ENCODE measurements around the gene MYLK2. TPM values are rescaled to one million over a fixed set of nuclear protein-coding genes. Genes with fewer than 3 reads are reported as not detected.

Gene MYLK2
- total and polyA plus RNA-seq, 4 experiments from 2014 or later, result not detected

DNA sequence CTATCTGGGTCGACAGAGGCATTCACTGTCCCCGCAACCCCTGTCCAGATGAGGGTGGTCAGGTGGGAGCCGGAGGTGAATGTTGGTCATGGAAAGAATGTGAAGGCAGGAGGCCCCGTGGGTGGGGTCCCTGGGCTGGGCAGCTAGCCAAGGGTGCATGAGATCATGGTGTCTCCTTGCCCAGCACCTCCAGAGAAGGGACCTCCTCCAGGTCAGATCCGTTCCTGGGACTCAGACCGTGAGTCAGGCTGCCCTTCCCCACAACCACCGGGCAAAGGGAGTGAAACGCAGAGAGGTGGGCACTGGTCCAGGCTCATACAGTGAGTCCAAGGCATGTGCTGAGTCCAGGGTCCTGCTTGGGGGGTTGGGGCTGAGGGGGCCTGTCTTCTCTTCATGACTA lies 22.8 kb downstream of the MYLK2 start:
- DNase-seq, result no peak
- CTCF ChIA-PET (ENCODE audit: partially characterized antibody), result interaction anchor here (0.9 to 1.6 kb wide), 4 partner anchors 9 to 19 kb away, joined by 3 to 7 read pairs (median 4); no protein-coding TSS in a partner anchor
- Mint-ChIP-seq H3K27ac (no peak overlapping the region), H3K4me3 (no peak overlapping the region), H3K36me3 (no peaks in the 10 kb centered on the region), H3K27me3 (peaks cover 1 to 3% of the 10 kb centered on the region in 2 donors), H3K9me3 (no peaks in the 10 kb centered on the region), H3K4me1 (no peaks in the 10 kb centered on the region)
- H3K36me3 ChIP-seq (ENCODE audit: insufficient read depth, low read length), result no peaks in the 10 kb centered on the region
- no peaks in the 10 kb centered on the region for H3K9me3 ChIP-seq (ENCODE audit: control insufficient read depth in 1 of 2, low read length in 2 of 2)
- no peak overlapping the region for H3K4me3 ChIP-seq (ENCODE audit: low read length in 2 of 2)
- intact Hi-C loops (cut with micrococcal nuclease), result no loop called here
- no peaks in the 10 kb centered on the region for H3K4me1 ChIP-seq (ENCODE audit: insufficient read depth, low read length)
- no peak overlapping the region for H3K27ac ChIP-seq (ENCODE audit: low read depth, low read length)
- no peaks in the 10 kb centered on the region for H3K27me3 ChIP-seq (ENCODE audit: insufficient read depth, low read length)
- POLR2A ChIA-PET (ENCODE audit: partially characterized antibody), result no interaction called here

DNA sequence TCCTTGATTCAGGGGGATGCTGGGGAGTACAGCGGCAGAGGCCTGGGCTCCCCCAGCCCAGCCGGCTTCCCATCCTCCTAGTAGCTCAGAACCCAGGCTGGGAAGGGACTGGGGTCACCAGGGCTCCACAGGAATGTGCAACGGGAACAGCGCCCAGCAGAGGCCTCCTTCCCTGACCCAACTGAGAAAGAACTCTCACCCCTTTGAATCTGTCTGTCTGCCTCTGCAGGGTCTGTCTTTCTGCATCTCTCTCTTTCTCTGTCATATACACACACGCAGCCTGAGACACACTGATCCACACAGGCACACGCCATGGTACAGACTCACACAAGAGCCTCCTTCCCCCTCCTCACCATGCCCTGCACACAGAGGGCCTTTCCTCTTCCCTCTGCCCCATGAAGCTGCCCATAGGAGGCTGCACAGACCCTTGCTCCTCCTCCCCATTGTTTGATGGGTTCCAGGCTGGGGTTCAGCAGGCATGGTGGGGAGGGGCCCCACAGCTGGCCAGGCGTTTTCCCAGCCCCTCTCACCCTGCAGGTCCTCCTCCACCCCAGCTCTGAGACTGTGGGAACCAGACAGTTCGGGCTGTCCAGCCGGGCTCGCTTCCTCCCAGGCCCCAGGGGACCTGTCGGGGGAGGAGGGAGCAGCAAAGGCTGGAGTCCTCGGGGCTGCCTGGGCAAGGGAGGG lies 23.5 kb downstream of the MYLK2 start:
- Mint-ChIP-seq H3K4me1 (no peaks in the 10 kb centered on the region), H3K27me3 (peaks cover 1 to 3% of the 10 kb centered on the region in 2 donors), H3K9me3 (no peaks in the 10 kb centered on the region), H3K36me3 (no peaks in the 10 kb centered on the region), H3K27ac (no peak overlapping the region), H3K4me3 (no peak overlapping the region)
- ChIA-PET POLR2A (ENCODE audit: partially characterized antibody) (no interaction called here), CTCF (ENCODE audit: partially characterized antibody) (interaction anchor here (1.0 to 1.6 kb wide), 3 partner anchors 9 to 19 kb away, joined by 4 to 7 read pairs (median 5); no protein-coding TSS in a partner anchor)
- Histone ChIP-seq H3K27me3 (ENCODE audit: insufficient read depth, low read length) (no peaks in the 10 kb centered on the region), H3K4me1 (ENCODE audit: insufficient read depth, low read length) (no peaks in the 10 kb centered on the region), H3K4me3 (ENCODE audit: low read length in 2 of 2) (no peak overlapping the region), H3K9me3 (ENCODE audit: control insufficient read depth in 1 of 2, low read length in 2 of 2) (no peaks in the 10 kb centered on the region), H3K36me3 (ENCODE audit: insufficient read depth, low read length) (no peaks in the 10 kb centered on the region), H3K27ac (ENCODE audit: low read depth, low read length) (no peak overlapping the region)
- DNase-seq, result no peak
- intact Hi-C loops (cut with micrococcal nuclease), result no loop called here

DNA sequence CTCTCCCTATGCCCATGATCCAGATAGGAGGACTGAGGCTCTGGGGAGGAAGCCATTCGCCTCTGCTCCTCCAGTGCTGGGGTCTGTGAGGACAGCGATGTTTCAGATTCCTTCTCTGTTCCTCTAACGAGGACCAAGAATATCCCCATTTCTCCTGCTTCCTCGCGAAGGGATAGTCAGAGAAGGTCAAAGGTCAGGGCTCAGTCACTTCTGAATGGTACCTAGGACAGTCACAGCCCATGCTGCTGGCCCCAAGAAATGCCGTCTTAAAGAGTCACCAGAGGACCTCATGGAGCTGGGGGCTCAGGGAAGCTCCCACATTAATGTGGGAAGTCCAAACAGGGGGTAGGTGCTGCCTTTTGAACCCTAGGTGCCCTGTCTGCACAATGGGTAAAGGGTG lies 24.1 kb downstream of the MYLK2 start:
- Histone ChIP-seq H3K27me3 (ENCODE audit: insufficient read depth, low read length) (no peaks in the 10 kb centered on the region), H3K4me3 (ENCODE audit: low read length in 2 of 2) (no peak overlapping the region), H3K4me1 (ENCODE audit: insufficient read depth, low read length) (no peaks in the 10 kb centered on the region), H3K9me3 (ENCODE audit: control insufficient read depth in 1 of 2, low read length in 2 of 2) (no peaks in the 10 kb centered on the region), H3K27ac (ENCODE audit: low read depth, low read length) (no peak overlapping the region), H3K36me3 (ENCODE audit: insufficient read depth, low read length) (no peaks in the 10 kb centered on the region)
- Mint-ChIP-seq H3K27me3 (peaks cover 1 to 3% of the 10 kb centered on the region in 2 donors), H3K4me3 (no peak overlapping the region), H3K4me1 (no peaks in the 10 kb centered on the region), H3K9me3 (no peaks in the 10 kb centered on the region), H3K36me3 (no peaks in the 10 kb centered on the region), H3K27ac (no peak overlapping the region)
- ChIA-PET POLR2A (ENCODE audit: partially characterized antibody) (no interaction called here), CTCF (ENCODE audit: partially characterized antibody) (interaction anchor here (1.6 kb wide), 1 partner anchor 9 kb away, joined by 5 read pairs; no protein-coding TSS in a partner anchor)
- DNase-seq, result no peak
- intact Hi-C loops (cut with micrococcal nuclease), result no loop called here

DNA sequence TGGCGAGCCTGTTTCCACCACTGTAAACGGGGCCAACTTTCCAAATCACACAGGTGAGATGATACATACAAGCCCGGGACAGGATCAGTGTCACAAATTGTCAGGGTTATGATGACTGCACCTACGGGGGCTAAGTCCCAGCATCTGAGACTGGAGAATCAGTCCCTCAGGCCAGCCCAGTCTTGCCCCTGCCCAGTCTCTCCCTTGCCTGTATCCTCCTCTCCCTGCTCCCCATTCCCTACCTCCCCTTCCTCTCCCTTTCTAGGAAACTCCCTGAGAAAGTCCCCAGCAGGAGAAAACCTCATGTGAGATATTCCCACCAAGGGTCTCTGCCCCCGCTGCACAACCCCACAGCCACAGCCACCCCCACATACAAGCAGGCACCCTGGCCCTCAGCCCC lies 24.7 kb downstream of the MYLK2 start:
- Mint-ChIP-seq H3K4me1 (no peaks in the 10 kb centered on the region), H3K9me3 (no peaks in the 10 kb centered on the region), H3K27ac (no peak overlapping the region), H3K36me3 (no peaks in the 10 kb centered on the region), H3K27me3 (peaks cover 1 to 7% of the 10 kb centered on the region in 2 donors), H3K4me3 (no peak overlapping the region)
- no peak for DNase-seq
- ChIA-PET CTCF (ENCODE audit: partially characterized antibody) (interaction anchor here (1.3 kb wide), 1 partner anchor 11 kb away, joined by 3 read pairs; no protein-coding TSS in a partner anchor), POLR2A (ENCODE audit: partially characterized antibody) (no interaction called here)
- no peak overlapping the region for H3K4me3 ChIP-seq (ENCODE audit: low read length in 2 of 2)
- intact Hi-C loops (cut with micrococcal nuclease), result no loop called here
- no peaks in the 10 kb centered on the region for H3K9me3 ChIP-seq (ENCODE audit: control insufficient read depth in 1 of 2, low read length in 2 of 2)
- no peaks in the 10 kb centered on the region for H3K27me3 ChIP-seq (ENCODE audit: insufficient read depth, low read length)
- no peaks in the 10 kb centered on the region for H3K4me1 ChIP-seq (ENCODE audit: insufficient read depth, low read length)
- H3K27ac ChIP-seq (ENCODE audit: low read depth, low read length), result no peak overlapping the region
- H3K36me3 ChIP-seq (ENCODE audit: insufficient read depth, low read length), result no peaks in the 10 kb centered on the region

DNA sequence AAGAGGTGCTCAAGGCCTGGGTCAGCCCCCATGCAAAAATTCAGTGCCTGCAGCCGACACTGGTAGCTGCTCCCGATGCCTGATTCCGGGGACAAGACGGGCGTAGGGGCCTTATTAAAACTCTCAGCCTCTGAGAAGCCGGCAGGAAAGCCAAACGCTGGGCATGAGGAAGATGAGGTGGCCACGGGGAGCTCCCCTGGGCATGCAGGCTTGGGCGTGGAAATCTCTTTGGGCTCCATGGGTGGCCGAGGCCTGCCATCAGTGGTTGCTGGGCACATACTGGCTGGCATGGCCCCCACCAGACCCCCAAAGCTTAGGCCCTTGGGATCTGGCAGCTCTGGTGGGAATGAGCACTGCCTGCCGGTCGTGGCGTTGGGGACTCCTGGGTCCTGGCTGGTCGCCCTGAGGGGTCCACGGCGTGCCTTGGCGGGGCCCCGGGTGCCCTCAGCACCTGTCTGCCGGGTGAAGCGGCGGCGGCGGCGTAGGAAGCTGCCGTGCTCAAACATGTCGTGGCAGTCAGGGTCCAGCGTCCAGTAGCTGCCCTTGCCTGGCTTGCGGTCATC lies 25.7 kb downstream of the MYLK2 start:
- CTCF ChIA-PET (ENCODE audit: partially characterized antibody), result interaction anchor here (1.1 to 1.3 kb wide), 2 partner anchors 10 to 27 kb away, joined by 3 read pairs; no protein-coding TSS in a partner anchor
- intact Hi-C loops (cut with micrococcal nuclease), result no loop called here

DNA sequence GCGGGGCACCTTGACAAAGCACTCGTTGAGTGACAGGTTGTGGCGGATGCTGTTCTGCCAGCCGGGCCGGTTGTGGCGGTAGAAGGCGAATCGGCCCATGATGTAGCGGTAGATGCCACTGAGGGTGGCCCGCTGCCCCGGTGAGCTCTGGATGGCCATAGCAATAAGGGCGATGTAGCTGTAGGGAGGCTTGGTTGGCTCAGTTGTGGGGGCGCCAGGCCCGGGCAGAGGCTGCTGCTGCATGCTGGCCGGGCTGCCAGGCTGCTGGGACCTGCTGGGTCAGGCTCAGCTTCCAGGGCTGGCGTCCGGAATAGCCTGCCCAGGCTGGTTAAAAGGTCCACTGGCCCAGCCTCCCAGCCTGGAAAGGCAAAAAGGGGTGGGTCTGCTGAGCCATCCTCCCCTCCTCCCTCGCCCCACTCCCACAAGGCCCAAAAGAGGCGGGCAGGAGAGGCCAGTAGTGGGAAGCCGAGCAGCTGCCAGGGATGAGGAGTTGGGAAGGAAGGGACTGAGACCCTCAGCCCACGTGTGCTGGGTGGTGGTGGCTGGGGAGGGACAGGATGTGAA lies 26.2 kb downstream of the MYLK2 start, which contains the start of gene FOXS1:
TSS of gene FOXS1 (minus strand) at position 305 of the 564 bp plus-strand sequence. CDS start at position 243, 62 bp downstream.
- H3K9me3 Mint-ChIP-seq, result no peaks in the 10 kb centered on the region
- H3K4me1 Mint-ChIP-seq, result no peaks in the 10 kb centered on the region
- H3K27me3 Mint-ChIP-seq, result peaks cover 4 to 13% of the 10 kb centered on the region in 2 donors
- H3K27me3 ChIP-seq (ENCODE audit: insufficient read depth, low read length), result no peaks in the 10 kb centered on the region
- no peaks in the 10 kb centered on the region for H3K36me3 ChIP-seq (ENCODE audit: insufficient read depth, low read length)
- no peak within 1 kb of the TSS for H3K4me3 Mint-ChIP-seq
- no peaks in the 10 kb centered on the region for H3K9me3 ChIP-seq (ENCODE audit: control insufficient read depth in 1 of 2, low read length in 2 of 2)
- no peak within 1 kb of the TSS for H3K27ac Mint-ChIP-seq
- intact Hi-C loops (cut with micrococcal nuclease), result no loop called here
- ChIA-PET CTCF (ENCODE audit: partially characterized antibody) (interaction anchor here (1.1 to 1.3 kb wide), 2 partner anchors 10 to 26 kb away, joined by 3 read pairs; no protein-coding TSS in a partner anchor), POLR2A (ENCODE audit: partially characterized antibody) (no interaction called here)
- H3K27ac ChIP-seq (ENCODE audit: low read depth, low read length), result no peak within 1 kb of the TSS
- DNase-seq, result no peak
- H3K36me3 Mint-ChIP-seq, result no peaks in the 10 kb centered on the region
- H3K4me1 ChIP-seq (ENCODE audit: insufficient read depth, low read length), result no peaks in the 10 kb centered on the region
- no peak within 1 kb of the TSS for H3K4me3 ChIP-seq (ENCODE audit: low read length in 2 of 2)

More for the DNA sequence above, 25.7 kb downstream of the MYLK2 start:
- DNase-seq, result no peak
- Histone ChIP-seq H3K4me1 (ENCODE audit: insufficient read depth, low read length) (no peaks in the 10 kb centered on the region), H3K9me3 (ENCODE audit: control insufficient read depth in 1 of 2, low read length in 2 of 2) (no peaks in the 10 kb centered on the region), H3K36me3 (ENCODE audit: insufficient read depth, low read length) (no peaks in the 10 kb centered on the region), H3K27ac (ENCODE audit: low read depth, low read length) (no peak overlapping the region), H3K4me3 (ENCODE audit: low read length in 2 of 2) (no peak overlapping the region), H3K27me3 (ENCODE audit: insufficient read depth, low read length) (no peaks in the 10 kb centered on the region)
- POLR2A ChIA-PET (ENCODE audit: partially characterized antibody), result no interaction called here
- Mint-ChIP-seq H3K9me3 (no peaks in the 10 kb centered on the region), H3K27me3 (peaks cover 2 to 9% of the 10 kb centered on the region in 2 donors), H3K36me3 (no peaks in the 10 kb centered on the region), H3K27ac (no peak overlapping the region), H3K4me1 (no peaks in the 10 kb centered on the region), H3K4me3 (no peak overlapping the region)

DNA sequence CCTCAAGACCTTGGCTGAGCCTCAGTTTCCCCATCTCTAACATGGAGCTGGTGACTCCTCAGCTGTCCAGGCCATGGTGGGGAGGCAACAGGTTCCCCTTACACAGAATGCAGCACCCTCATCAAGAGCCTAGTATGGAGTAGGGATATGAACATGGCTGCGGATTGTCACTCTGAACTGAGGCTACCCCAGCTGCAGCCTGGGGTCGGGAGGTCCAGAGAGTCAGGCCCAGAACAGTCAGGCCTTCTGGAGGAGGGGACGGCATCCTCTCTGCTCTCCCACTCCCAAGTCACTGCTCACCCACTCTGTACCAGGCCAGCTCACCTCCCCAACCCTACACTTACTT lies 27.6 kb downstream of the MYLK2 start:
- Mint-ChIP-seq H3K27me3 (peaks cover 11 to 15% of the 10 kb centered on the region in 2 donors), H3K9me3 (no peaks in the 10 kb centered on the region), H3K4me3 (no peak overlapping the region), H3K36me3 (no peaks in the 10 kb centered on the region), H3K27ac (no peak overlapping the region), H3K4me1 (no peaks in the 10 kb centered on the region)
- H3K4me3 ChIP-seq (ENCODE audit: low read length in 2 of 2), result no peak overlapping the region
- no peaks in the 10 kb centered on the region for H3K4me1 ChIP-seq (ENCODE audit: insufficient read depth, low read length)
- CTCF ChIA-PET (ENCODE audit: partially characterized antibody), result interaction anchor here (0.7 to 4.4 kb wide), 16 partner anchors 9 to 669 kb away, joined by 3 to 47 read pairs (median 4); partner anchors contain the start of gene PDRG1
- no peak for DNase-seq
- H3K27ac ChIP-seq (ENCODE audit: low read depth, low read length), result no peak overlapping the region
- H3K36me3 ChIP-seq (ENCODE audit: insufficient read depth, low read length), result no peaks in the 10 kb centered on the region
- intact Hi-C loops (cut with micrococcal nuclease), result loop anchor here (1.0 kb wide), 1 partner anchor 24 kb away; no protein-coding TSS in a partner anchor
- POLR2A ChIA-PET (ENCODE audit: partially characterized antibody), result interaction anchor here (1.0 kb wide), 1 partner anchor 9 kb away, joined by 3 read pairs; no protein-coding TSS in a partner anchor
- no peaks in the 10 kb centered on the region for H3K27me3 ChIP-seq (ENCODE audit: insufficient read depth, low read length)
- H3K9me3 ChIP-seq (ENCODE audit: control insufficient read depth in 1 of 2, low read length in 2 of 2), result no peaks in the 10 kb centered on the region

Measured in CD4-positive, alpha-beta memory T cell (primary cell).